H9 (cell line): Measurements from ENCODE around the gene ARHGAP8. TPM values are rescaled to one million over a fixed set of nuclear protein-coding genes. Genes with fewer than 3 reads are reported as not detected.

Experiments used
- DNase-seq: peaks from one replicate; pipeline ENCODE4 v3.0.0-alpha.2; 2017
- H2AFZ ChIP-seq: one replicate; pipeline ENCODE4 v1.6.1; 2013; ENCODE audit warnings: mild to moderate bottlenecking, low read length, control low read depth, moderate library complexity
- H2AK5ac ChIP-seq: 2 replicates; pipeline ENCODE4 v1.6.1; 2013; ENCODE audit warnings: low read length, control low read depth, mixed read lengths; ENCODE audit not compliant: insufficient read length
- H2BK120ac ChIP-seq: one replicate; pipeline ENCODE4 v1.6.1; 2013; ENCODE audit warnings: low read depth, mild to moderate bottlenecking, low read length, control low read depth, inconsistent platforms; ENCODE audit not compliant: poor library complexity, severe bottlenecking
- H2BK12ac ChIP-seq: 2 replicates; pipeline ENCODE4 v1.6.1; 2013; ENCODE audit warnings: low read length, control low read depth, mixed read lengths, low read depth; ENCODE audit not compliant: insufficient read length
- H2BK15ac ChIP-seq: 2 replicates; pipeline ENCODE4 v1.6.1; 2013; ENCODE audit warnings: low read depth, low read length, control low read depth
- H2BK20ac ChIP-seq: one replicate; pipeline ENCODE4 v1.6.1; 2013; ENCODE audit warnings: low read depth, mild to moderate bottlenecking, low read length, control low read depth, inconsistent platforms; ENCODE audit not compliant: poor library complexity, severe bottlenecking
- H2BK5ac ChIP-seq: 2 replicates; pipeline ENCODE4 v1.6.1; 2013; ENCODE audit warnings: low read length, control low read depth, mixed read lengths; ENCODE audit not compliant: insufficient read length
- H3K14ac ChIP-seq: 2 replicates; pipeline ENCODE4 v1.6.1; 2013; ENCODE audit warnings: low read length, control low read depth; ENCODE audit not compliant: insufficient read depth
- H3K18ac ChIP-seq: 2 replicates; pipeline ENCODE4 v1.6.1; 2013; ENCODE audit warnings: low read depth, mild to moderate bottlenecking, mixed read lengths, low read length, control low read depth; ENCODE audit not compliant: insufficient read length
- H3K23ac ChIP-seq: 2 replicates; pipeline ENCODE4 v1.6.1; 2013; ENCODE audit warnings: low read length, control low read depth, mixed read lengths, low read depth; ENCODE audit not compliant: insufficient read length
- H3K23me2 ChIP-seq: 2 replicates; pipeline ENCODE4 v1.6.1; 2013; ENCODE audit warnings: low read depth, mild to moderate bottlenecking, mixed read lengths, low read length, control low read depth; ENCODE audit not compliant: insufficient read length, poor library complexity, severe bottlenecking
- H3K27ac ChIP-seq: 2 replicates; pipeline ENCODE4 v1.5.1; 2013; ENCODE audit warnings: low read length, control low read depth, mixed read lengths, low read depth; ENCODE audit not compliant: insufficient read length
- H3K27me3 ChIP-seq: 2 replicates; pipeline ENCODE4 v1.6.1; 2013; ENCODE audit warnings: low read length, control low read depth, inconsistent platforms; ENCODE audit not compliant: insufficient read depth
- H3K4ac ChIP-seq: 2 replicates; pipeline ENCODE4 v1.6.1; 2013; ENCODE audit warnings: low read depth, mild to moderate bottlenecking, control low read depth, inconsistent platforms, low read length, moderate library complexity
- H3K4me1 ChIP-seq: 2 replicates; pipeline ENCODE4 v1.6.1; 2013; ENCODE audit warnings: low read length, control low read depth, inconsistent platforms; ENCODE audit not compliant: insufficient read depth
- H3K4me2 ChIP-seq: 2 replicates; pipeline ENCODE4 v1.6.1; 2013; ENCODE audit warnings: low read length, control low read depth, mixed read lengths; ENCODE audit not compliant: insufficient read length, insufficient read depth
- H3K56ac ChIP-seq: 2 replicates; pipeline ENCODE4 v1.6.1; 2013; ENCODE audit warnings: low read depth, mild to moderate bottlenecking, mixed read lengths, low read length, control low read depth; ENCODE audit not compliant: insufficient read length
- H3K79me1 ChIP-seq: 2 replicates; pipeline ENCODE4 v1.6.1; 2013; ENCODE audit warnings: low read depth, mild to moderate bottlenecking, moderate library complexity, low read length, control low read depth, inconsistent platforms; ENCODE audit not compliant: insufficient read depth, poor library complexity, severe bottlenecking
- H3K79me2 ChIP-seq: 2 replicates; pipeline ENCODE4 v1.6.1; 2013; ENCODE audit warnings: low read length, control low read depth, inconsistent platforms; ENCODE audit not compliant: insufficient read depth
- H3K9ac ChIP-seq: 2 replicates; pipeline ENCODE4 v1.6.1; 2013; ENCODE audit warnings: low read length, control low read depth, mixed read lengths; ENCODE audit not compliant: insufficient read length; ENCODE audit errors: extremely low read depth
- H3K9me3 ChIP-seq: one replicate; pipeline ENCODE4 v1.6.1; 2013; ENCODE audit warnings: low read depth, low read length, inconsistent platforms; ENCODE audit not compliant: control insufficient read depth
- H3T11ph ChIP-seq: one replicate; pipeline ENCODE4 v1.6.1; 2013; ENCODE audit warnings: mild to moderate bottlenecking, low read length, control low read depth, inconsistent platforms
- H4K20me1 ChIP-seq: one replicate; pipeline ENCODE4 v1.6.1; 2013; ENCODE audit not compliant: control insufficient read depth, insufficient read length, insufficient read depth
- H4K5ac ChIP-seq: 2 replicates; pipeline ENCODE4 v1.6.1; 2013; ENCODE audit warnings: low read depth, mild to moderate bottlenecking, mixed read lengths, low read length, control low read depth; ENCODE audit not compliant: insufficient read length
- H4K8ac ChIP-seq: replicated peaks from 2 replicates; pipeline ENCODE4 v1.6.1; 2013; ENCODE audit warnings: low read length, control low read depth, mixed read lengths, low read depth; ENCODE audit not compliant: insufficient read length
- H4K91ac ChIP-seq: 2 replicates; pipeline ENCODE4 v1.6.1; 2013; ENCODE audit warnings: low read depth, mild to moderate bottlenecking, moderate library complexity, mixed read lengths, low read length, control low read depth; ENCODE audit not compliant: insufficient read length
- H3K27ac Mint-ChIP-seq, 3 experiments: 2 replicates in 2 of 3; 3 replicates in 1 of 3; pipeline ENCODE4 v1.8.0; 2020 to 2021; ENCODE audit warnings: mixed read lengths in 3 of 3, mild to moderate bottlenecking in 1 of 3, moderate library complexity in 1 of 3
- H3K27me3 Mint-ChIP-seq: 2 replicates; pipeline ENCODE4 v1.8.0; 2021; ENCODE audit warnings: low read depth, mild to moderate bottlenecking, moderate library complexity, mixed read lengths
- H3K36me3 Mint-ChIP-seq, 3 experiments: 2 replicates in 2 of 3; 3 replicates in 1 of 3; pipeline ENCODE4 v1.8.0; 2020 to 2021; ENCODE audit warnings: low read depth in 3 of 3, mixed read lengths in 3 of 3; ENCODE audit not compliant: insufficient read depth in 1 of 3
- H3K4me1 Mint-ChIP-seq, 2 experiments: 2 replicates each; pipeline ENCODE4 v1.8.0; 2020; ENCODE audit warnings: mixed read lengths in 2 of 2
- H3K4me3 Mint-ChIP-seq, 2 experiments: 2 replicates in 1 of 2; 3 replicates in 1 of 2; pipeline ENCODE4 v1.8.0; 2020 to 2021; ENCODE audit warnings: mild to moderate bottlenecking in 2 of 2, mixed read lengths in 2 of 2, moderate library complexity in 1 of 2
- H3K9me3 Mint-ChIP-seq, 2 experiments: 2 replicates in 1 of 2; 3 replicates in 1 of 2; pipeline ENCODE4 v1.8.0; 2020; ENCODE audit warnings: mild to moderate bottlenecking in 2 of 2, mixed read lengths in 2 of 2, moderate library complexity in 1 of 2
- WGBS: extraction: QIAGEN DNeasy Blood & Tissue Kit; methylation state at CpG from one replicate; pipeline ENCODE4 v1.1.7; 2013; ENCODE audit warnings: missing lambda C conversion rate, low lambda C conversion rate, mixed read lengths; ENCODE audit not compliant: insufficient read length; ENCODE audit errors: extremely low coverage; 5-methylcytosine and 5-hydroxymethylcytosine counted together
- total RNA-seq: library from RNA; stranded (reverse); gene quantifications from 2 replicates; pipeline ENCODE4 v1.2.1, GENCODE V29; 2021
- TF ChIP-seq, protein P1 (sequence below): fragments of 200-600 bp; sonication (generic); conservative IDR thresholded peaks from 3 replicates; pipeline ENCODE4 v1.8.0; 2021; ENCODE audit warnings: antibody characterized with exemption, mild to moderate bottlenecking

Gene ARHGAP8
- total RNA-seq, 1 experiment from 2014 or later = 35.4 TPM

- no peak overlapping the region; a peak in 1 of 5 replicates for H3K4me3 Mint-ChIP-seq
- no peaks in the 10 kb centered on the region for H4K20me1 ChIP-seq
Measured at GRCh38 chr22:44727148-44727547, 25.2 kb upstream of the ARHGAP8 start.

More at GRCh38 chr22:44727148-44727547, 25.2 kb upstream of the ARHGAP8 start:
- no peaks in the 10 kb centered on the region for H3K79me1 ChIP-seq
- no CpG with 5 or more reads among the region's 21 CpGs for WGBS
- TF ChIP-seq, protein P1, sequence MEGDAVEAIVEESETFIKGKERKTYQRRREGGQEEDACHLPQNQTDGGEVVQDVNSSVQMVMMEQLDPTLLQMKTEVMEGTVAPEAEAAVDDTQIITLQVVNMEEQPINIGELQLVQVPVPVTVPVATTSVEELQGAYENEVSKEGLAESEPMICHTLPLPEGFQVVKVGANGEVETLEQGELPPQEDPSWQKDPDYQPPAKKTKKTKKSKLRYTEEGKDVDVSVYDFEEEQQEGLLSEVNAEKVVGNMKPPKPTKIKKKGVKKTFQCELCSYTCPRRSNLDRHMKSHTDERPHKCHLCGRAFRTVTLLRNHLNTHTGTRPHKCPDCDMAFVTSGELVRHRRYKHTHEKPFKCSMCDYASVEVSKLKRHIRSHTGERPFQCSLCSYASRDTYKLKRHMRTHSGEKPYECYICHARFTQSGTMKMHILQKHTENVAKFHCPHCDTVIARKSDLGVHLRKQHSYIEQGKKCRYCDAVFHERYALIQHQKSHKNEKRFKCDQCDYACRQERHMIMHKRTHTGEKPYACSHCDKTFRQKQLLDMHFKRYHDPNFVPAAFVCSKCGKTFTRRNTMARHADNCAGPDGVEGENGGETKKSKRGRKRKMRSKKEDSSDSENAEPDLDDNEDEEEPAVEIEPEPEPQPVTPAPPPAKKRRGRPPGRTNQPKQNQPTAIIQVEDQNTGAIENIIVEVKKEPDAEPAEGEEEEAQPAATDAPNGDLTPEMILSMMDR = no peak
- no peak overlapping the region for H2AK5ac ChIP-seq
- H2BK20ac ChIP-seq = no peak overlapping the region
- no peak overlapping the region for H2BK15ac ChIP-seq
- no peaks in the 10 kb centered on the region for H3K4me1 ChIP-seq
- no peak overlapping the region for H4K5ac ChIP-seq
- H3K18ac ChIP-seq = no peak overlapping the region
- H4K91ac ChIP-seq = no peak overlapping the region
- H2BK12ac ChIP-seq = no peak overlapping the region
- H3K36me3 Mint-ChIP-seq = peaks cover 0 to 3% (median 0%) of the 10 kb centered on the region in 3 experiments; a peak in 1 of 7 replicates
- no peaks in the 10 kb centered on the region for H3K23me2 ChIP-seq
- DNase-seq = no peak
- H3K56ac ChIP-seq = no peak overlapping the region
- no peaks in the 10 kb centered on the region for H3K9me3 ChIP-seq
- H3K14ac ChIP-seq = no peak overlapping the region
- H3K4ac ChIP-seq = no peak overlapping the region
- no peak overlapping the region for H2AFZ ChIP-seq
- H3K9ac ChIP-seq = no peak overlapping the region
- H3K27ac Mint-ChIP-seq = no peak overlapping the region
- no peak overlapping the region for H2BK5ac ChIP-seq
- H3K23ac ChIP-seq = no peak overlapping the region
- no peak overlapping the region for H3T11ph ChIP-seq
- no peaks in the 10 kb centered on the region for H3K9me3 Mint-ChIP-seq
- H3K4me2 ChIP-seq = no peak overlapping the region
- no peak overlapping the region for H2BK120ac ChIP-seq
- H3K79me2 ChIP-seq = no peaks in the 10 kb centered on the region
- H3K27ac ChIP-seq = no peak overlapping the region
- no peak overlapping the region for H4K8ac ChIP-seq
- H3K27me3 Mint-ChIP-seq = no peaks in the 10 kb centered on the region
- H3K4me1 Mint-ChIP-seq = peaks cover 5% of the 10 kb centered on the region in 2 experiments; a peak in 1 of 4 replicates
- no peaks in the 10 kb centered on the region for H3K27me3 ChIP-seq
